Suppressor macrophage treated with lipopolysaccharide for 1 hour (primary cell): ENCODE results near the gene KATNA1.

Experiments
- DNase-seq, 3 donors: peaks; one replicate each; pipeline ENCODE4 v3.0.0-alpha.2; 2020 to 2022

The KATNA1 gene

DNA sequence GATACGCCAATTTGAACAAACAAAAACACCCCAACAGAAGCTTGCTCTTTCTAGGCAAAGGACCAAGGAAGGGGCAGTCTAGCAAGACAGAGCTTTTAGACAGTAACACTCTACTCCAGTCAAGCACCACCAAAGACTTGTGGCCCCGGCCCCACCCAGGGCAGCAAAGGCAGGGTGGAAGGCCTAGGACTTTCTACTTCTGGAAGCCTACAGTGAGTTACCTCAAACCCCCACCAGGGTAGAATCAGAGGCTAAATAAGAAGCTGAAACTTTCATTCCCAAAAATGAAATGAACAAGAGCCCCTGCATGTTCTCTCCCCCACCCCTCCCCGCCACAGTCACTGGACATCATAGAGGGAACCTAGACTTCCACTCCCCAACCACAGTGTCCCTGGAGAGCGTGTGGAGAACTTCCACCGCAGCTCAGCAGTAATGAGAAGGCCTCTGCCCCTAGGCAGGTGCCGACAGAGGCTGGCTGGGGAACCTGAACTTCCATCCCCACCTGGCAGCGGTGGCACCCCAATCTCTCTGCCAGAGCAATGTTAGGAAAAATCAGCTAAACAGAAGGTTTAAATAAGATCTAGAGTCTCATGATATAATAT, 40.0 kb downstream of the KATNA1 start:
- DNase-seq = no peak

DNA sequence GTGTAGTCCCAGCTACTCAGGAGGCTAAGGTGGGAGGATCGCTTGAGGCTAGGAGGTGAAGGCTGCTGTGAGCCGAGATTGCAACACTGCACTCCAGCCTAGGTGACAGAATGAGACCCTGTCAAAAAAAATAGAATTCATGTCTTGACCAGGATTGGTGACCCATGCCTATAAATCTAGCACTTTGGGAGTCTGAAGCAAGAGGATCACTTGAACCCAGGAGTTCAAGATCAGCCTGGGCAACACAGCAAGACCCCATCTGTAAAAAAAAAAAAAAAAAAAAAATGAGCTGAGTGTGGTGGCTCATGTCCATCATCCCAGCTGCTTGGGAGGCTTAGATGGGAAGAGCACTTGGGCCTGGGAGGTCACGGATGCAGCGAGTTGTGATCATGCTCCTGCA, 48.0 kb downstream of the KATNA1 start:
- DNase-seq = no peak

DNA sequence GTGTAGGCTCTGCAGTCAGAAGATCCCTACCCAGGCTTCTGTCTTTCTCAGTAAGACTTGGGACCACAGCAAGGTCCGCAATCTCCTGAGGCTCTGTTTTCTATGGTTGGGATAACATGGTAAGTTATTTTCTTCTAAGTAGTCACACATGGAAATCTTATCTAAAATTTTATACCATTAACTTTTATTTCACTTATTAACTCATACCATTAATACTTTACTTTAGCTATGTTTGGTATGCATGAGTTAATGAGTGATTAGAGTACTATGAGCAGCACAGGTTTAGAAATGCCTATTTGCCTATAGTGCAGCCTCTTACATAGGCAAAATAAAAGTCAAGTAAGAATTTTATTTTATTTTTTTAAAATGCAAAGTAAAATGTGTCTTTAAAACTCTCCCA, 55.1 kb downstream of the KATNA1 start:
- DNase-seq = no peak

DNA sequence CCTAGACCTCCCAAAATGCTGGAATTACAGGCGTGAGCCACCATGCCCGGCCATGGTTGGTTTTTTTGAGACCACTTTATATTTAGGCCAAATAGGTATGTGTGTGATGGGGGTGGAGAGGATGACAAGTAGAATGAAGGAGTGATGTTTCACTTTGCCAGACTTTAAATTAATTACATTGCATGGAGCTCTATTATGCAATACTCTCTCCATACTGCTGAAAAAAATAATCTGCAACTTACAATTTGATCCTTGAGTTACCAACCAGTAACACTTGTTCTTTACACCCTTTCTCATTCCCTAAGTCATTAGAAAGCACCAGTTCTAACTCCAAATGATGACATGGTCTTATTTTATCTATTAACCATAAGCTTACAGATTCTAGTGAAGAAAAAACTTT, 55.5 kb downstream of the KATNA1 start:
- DNase-seq = no peak

DNA sequence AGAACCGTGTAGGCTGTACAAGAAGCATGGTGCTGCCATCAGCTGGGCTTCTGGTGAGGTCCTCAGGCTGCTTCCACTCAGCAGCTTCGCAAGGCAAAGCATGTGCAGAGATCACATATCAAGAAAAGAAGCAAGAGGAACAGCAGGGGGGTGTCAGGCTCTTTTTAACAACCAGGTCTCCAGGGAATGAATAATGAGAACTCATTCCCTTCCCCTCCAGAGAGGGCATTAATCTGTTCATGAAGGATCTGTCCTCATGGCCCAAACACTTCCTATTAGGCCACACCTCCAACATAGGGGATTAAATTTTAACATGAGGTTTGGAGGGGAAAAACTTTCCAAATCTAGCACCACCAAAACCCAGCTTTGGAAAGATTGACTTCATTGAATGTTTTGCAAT, 62.4 kb downstream of the KATNA1 start:
- DNase-seq = no peak

DNA sequence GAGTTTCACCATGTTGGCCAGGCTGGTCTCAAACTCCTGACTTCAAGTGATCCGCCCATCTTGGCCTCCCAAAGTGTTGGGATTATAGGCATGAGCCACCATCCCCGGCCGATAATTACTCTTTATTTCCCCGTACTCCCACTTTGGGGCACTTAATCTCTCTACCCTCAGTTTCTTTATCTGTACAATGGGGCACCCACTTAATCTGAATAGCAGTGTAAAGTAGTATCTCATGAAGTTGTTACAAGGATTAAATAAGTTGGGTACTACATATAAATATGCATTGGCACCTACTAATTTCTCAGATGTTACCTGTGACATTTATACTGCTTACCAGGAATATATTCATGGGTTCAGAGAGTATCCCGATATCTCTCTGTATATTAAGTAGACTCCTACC, 67.2 kb downstream of the KATNA1 start:
- no peak for DNase-seq

DNA sequence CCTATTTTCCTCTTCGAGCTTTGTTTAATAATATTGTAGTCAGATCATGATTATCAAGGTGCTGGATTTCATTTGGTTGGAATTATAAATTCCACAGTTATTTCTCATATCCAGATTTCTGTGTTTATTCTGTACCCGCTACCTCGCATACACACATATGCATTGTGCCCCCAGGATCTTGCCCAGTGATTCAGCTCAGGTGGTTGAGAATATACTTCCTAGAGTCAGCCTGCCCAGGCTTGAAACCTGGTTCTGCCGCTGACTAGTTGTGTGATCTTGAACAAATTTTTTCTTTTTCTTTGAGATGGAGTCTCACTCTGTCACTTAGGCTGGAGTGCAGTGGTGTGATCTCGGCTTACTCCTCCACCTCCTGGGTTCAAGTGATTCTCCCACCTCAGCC, 67.6 kb downstream of the KATNA1 start:
- no peak for DNase-seq

DNA sequence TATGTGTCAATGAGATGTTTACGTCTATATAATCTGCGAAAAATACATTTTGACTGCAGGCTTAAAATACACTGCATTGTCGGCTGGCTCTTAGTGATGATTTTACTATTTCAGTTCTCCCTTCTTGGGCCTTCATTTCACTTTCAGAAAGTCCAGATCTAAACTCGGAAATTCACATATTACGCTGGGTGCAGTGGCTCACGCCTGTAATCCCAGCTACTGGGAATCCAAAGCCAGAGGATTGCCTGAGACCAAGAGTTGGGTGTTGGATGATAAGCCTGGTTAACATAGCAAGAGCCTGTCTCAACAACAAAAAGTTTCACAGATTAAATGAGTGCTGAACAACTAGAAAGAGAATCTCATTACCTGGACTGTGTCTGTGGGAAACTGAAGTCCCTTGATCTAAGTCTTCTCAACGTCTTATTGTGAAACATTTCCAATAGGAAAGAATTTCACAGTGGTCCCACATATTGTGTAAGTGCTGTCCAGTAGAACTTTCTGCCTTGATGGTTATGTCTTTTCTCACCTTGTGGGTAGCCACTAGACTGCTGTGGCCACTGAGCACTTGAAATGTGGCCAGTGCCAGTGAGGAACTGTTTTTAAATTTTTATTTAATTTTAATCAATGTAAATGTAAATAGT, 80.4 kb downstream of the KATNA1 start:
- DNase-seq = peak; percentile 14 to 60 (median 51)

DNA sequence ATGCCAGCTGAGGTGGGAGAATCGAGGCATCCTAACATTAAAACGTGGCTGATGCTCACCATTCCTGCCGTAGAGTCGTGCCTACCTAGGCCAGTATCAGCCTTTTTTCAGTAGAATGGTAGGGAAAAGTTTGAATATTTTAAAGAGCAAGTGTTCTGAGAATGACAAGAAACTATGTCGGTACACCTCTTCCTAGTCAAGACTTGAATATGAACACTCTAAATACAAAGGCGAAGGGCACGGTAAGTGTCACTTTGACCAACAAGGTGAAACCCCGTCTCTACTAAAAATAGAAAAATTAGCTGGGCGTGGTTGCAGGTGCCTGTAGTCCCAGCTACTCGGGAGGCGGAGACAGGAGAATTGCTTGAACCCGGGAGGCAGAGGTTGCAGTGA, 81.3 kb downstream of the KATNA1 start:
- no peak for DNase-seq

DNA sequence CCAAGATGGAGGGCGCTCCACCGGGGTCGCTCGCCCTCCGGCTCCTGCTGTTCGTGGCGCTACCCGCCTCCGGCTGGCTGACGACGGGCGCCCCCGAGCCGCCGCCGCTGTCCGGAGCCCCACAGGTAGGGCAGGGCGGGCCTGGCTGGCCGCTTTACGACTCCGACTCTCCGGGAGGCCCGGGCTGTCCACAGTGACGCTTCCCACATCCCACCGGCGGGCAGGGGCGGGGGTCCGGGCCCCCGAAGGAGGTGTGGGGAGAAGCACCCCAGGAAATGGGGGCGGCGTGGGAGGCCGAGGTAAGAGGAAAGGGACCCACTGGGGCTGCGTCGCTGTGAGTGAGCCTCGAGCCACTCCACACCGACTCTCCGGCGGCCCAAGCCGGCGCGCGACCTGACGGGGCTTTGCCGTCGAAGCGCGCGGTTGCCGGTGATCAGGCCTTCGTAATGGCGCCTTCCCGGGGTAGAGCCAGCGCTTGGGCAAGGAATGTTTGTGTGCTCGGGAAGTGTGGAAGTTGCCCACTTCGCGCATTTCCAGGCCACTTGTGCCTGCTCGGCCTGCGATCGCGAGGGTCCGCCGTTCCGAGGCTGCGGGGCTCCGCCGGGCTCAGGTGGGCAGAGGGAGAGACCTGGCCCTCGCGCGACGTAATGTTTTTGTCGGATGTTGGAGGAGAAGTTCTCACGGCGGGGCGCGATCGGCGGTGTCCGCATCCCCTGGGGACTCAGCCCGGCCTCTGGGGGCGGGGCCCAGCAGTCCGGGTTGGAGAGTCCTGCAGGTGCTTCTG, 81.9 kb downstream of the KATNA1 start:
- DNase-seq = peak; percentile 44 to 67 (median 50)

DNA sequence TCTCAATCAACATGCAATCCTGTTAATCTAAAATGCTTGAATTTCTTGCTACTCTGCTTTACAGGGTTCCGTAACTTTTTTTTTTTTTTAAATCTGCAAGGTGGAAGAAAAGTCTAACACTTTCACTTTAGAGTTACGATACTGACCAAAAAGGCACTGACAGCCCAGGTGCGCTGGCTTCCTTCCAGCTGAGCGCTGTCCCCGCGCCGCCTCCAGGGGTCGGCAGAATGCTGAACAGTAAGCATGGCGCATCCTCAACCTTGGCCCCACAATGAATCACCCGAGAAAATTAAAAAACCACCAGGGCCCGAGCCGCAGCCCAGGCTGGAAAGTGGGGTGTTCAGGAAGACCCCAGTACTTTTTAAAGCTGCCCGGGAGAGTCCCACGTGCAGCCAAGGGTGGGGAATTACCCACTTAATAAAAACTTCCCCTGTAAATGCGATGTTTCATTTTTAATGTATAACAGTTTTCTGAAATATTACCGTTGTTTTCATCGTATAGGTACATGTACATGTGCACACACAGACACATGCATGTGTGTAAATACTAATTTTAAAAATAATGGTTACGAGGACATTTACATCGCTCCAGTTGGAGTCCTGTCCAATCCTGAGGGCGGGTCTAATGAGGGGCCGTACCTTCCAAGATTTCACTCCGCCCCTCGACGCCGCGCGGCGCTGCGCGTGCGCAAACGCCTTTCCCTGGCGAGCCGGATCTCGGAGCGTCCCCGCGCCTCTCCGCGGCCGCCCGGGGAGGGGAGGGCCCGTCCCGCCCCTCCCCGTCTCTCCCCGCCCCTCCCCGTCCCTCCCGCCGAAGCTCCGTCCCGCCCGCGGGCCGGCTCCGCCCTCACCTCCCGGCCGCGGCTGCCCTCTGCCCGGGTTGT, 82.7 kb downstream of the KATNA1 start, which contains the start of gene GINM1:
TSS of gene GINM1 (plus strand) at position 849 of the 883 bp plus-strand sequence. CDS start 40 bp downstream, outside the sequence.
- DNase-seq = peak; percentile 98 to 99 (median 99)

DNA sequence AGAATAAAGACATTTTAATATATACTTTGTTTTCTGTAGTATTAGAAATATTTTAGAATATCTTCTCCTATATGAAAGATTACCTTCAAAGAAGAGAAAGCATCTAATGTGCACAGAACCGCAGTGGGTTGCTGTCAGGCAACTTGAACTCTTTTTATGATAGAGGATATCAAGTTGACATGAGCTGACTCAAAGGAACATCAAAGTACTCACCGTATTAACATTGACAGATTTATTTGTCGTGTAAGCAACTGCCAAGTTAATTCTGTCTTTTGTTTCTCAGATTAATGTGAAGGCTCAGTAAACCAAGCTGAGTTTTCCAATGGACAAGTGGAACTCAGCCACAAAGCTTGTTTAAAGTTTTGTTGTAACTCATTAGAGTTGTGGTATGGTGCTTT, 84.6 kb downstream of the KATNA1 start:
- peak in 1 of 3 donors; percentile 36 for DNase-seq

DNA sequence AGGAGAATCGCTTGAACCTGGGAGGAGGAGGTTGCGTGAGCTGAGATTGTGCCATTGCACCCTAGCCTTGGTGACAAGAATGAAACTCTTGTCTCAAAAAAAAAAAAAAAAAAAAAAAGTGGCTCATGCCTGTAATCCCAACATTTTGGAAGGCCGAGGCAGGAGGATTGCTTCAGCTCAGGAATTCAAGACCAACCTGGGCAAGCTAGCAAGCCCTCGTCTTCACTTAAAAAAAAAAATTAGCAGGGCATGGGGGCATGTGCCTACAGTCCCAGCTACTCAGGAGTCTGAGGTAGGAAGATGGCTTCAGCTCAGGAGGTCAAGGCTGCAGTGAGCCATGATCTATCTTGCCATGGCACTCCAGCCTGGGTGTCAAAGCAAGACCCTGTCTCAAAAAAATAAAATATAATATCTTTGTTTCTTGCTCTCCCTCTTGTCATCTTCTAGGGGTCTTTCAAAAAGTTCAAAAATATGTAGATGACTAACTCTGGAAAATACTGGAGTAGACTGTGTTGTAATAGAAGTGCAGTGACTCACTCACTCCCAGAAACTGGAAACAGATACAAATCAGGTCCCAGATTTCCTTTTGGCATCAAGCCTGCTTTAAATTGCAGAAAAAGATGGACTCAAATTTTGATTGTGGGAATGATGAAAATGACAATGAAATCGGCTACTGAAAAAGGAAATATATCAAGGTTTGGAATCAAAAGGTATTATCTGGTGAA, 85.1 kb downstream of the KATNA1 start:
- peak; percentile 42 to 75 (median 63) for DNase-seq

DNA sequence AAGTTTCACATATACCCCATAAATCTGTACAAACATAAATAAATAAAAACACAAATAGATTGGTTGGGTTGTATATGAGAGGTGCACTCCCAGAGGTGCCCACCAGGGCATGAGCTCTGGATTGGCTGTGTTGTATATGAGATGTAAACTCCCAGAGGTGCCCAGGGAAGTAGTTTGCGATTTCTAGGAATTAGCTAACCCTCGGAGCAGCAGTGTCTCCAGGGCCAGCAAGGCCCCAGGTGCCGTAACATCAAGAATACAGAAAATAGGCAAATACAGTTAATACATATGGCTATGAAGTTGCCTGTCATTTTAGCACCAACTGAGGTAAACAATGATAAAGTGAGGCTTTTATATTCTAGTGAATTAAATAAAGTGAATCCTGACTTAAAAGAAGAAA, 87.8 kb downstream of the KATNA1 start:
- DNase-seq = peak; percentile 28 to 48 (median 37)

DNA sequence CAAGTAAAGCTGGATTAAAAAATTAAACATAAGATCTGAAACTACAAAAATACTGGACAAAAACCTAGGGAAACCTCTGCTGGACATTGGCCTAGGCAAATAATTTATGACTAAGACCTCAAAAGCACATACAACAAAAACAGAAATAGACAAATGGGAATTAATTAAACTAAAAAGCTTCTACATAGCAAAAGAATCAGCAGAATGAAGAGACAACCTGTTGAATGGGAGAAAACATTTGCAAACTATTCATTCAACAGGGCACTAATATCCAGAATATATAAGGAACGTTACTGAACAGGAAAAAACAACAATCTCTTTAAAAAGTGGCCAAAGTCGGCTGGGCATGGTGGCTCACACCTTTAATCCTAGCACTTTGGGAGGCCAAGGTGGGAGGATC, 89.1 kb downstream of the KATNA1 start:
- DNase-seq = no peak

DNA sequence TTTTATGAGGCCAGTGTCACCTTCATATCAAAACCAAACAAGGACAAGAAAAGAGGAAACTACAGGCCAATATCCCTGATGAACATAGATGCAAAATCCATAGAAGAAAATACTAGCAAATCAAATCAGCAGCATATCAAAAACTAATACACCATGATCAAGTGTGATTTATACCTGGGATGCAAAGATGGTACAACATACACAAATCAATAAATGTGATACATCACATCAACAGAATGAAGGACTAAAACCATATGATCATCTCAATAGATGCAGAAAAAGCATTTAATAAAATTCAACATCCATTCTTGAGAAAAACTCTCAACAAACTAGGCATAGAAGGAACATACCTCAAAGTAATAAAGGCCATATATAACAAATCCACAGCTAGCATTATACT, 90.5 kb downstream of the KATNA1 start:
- DNase-seq = no peak

DNA sequence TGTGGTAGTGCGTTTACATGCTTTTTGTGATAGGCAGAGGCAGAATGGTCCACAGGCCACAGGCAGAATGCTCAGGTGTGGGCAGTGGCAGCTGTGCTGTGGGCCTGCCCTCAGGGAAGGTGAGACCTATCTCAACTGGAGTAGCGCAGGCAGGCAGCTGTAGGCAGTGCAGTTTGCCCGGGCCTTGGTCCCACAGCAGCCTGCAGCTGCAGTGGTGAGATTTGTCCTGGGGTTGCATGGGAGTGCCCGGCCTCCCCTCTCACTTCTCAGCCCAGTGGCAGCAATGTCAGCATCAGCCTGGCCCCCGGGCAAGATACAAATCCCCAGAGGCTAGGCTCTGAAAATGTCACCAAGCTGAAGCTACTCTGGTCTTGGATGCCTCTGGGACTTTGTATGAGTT, 96.6 kb downstream of the KATNA1 start:
- DNase-seq = no peak

DNA sequence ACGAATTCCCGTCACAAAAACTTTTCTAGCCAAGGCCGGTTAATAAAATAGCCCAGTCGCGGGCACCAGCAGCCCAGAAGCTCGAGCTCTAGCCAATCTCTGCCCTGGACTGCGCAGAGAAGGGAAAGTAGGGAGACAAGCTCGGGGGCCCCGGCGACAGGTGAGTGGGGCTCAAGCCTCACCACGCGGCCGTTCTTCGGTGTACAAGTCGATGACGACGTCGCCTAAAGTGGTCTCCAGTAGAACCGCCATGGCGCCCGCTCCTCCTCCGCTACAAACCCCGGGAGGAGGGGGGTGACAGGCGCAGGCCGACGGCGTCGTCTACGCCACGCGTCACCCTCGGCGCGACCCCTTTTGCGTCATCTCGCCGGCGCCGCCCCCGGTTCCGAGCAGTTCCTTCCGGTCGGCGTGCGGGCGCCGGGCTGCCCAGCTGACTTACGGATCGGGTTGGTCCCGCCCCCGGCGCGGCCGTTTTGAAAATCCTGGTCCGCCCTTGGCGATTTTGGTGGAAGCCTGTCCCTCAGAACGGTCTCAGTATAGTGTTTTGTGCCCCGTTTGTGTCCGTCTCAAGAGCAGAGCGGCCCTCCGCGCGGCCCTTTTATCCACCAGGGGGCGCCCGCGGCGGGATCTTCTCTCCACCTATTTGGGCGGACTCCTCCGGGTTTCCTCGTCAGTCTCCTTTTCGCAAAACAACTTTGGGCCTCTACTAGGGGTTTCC, 102.6 kb downstream of the KATNA1 start, which contains the start of gene PPIL4:
TSS of gene PPIL4 (minus strand) at position 290 of the 718 bp plus-strand sequence. CDS start at position 252, 38 bp downstream.
- DNase-seq = peak; percentile 98 to 99 (median 99)

DNA sequence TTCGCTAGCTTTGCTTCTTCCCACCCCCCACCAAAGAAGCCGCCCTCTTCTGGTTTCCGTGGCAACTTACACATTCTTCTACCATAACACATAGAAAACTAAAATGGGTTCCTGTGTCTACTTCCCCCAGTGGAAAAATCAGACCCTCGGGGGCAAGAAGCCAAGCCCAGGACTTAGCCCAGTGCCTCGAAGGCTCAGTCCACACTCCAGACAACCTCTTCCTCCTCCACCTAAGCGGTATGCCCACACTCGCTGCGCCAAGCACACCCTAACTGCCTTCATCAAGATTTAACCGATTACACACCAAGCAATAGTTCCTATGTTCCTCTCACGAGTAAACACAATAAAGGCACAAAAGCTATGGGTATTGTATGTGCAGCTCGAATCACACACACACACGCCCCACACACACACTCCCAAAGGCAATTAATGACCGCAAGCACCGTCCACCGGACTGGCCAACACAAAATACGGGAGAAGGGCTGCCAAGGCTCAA, 103.2 kb downstream of the KATNA1 start:
- peak; percentile 69 to 74 (median 73) for DNase-seq
